Stimulated activated CD8-positive, alpha-beta memory T cell treated with anti-CD3 and anti-CD28 coated beads, Interleukin-12 subunit alpha, Interleukin-12 subunit beta, amount 100 ng/mL, for 24 hours (primary cell): ENCODE data around the gene PI4KB.
"Not testable (repeated sequence)": the region's sequence is repeated elsewhere in the genome, so short reads cannot be mapped to it uniquely, and the experiment has no call there.

Source experiments
- DNase-seq: peaks from one replicate; pipeline ENCODE4 v3.0.0-alpha.2; 2020; ENCODE audit errors: extremely low read depth

The PI4KB gene

DNA sequence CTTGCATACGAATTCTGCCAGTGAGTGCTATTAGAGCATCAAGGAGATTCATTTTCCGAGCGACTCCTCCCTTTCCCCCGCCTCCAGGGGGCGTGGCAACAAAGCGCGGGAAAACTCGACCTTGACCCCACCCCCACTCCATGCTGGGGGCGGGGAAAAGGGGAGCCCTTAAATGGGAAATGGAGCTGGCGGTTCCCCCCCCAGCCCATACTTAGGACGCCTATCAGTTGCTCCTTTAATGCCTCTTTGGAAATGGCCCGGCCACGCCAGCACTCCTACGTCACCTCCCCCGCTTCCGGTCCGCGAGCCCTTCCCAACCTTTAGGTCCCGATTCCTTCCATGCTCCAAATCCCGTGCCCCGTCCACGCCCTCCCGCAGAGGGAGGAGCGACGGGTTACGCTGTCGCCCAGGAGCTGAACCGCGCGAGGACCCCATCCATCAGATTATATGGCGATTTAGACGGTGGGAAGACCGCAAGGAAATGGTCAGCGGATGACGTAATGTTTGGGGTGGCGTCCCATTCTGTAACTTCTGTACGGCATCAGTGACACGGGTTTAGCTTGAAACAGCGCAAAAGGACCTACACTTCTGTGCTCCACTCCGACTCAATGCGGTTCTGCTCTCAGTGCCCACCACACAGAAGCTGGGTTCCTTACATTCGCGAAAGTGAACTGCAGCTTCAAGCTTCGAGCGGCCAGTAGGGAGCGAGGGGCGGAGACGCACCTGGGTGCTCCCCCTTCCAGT is 45.8 kb downstream of the PI4KB start:
- peak; percentile 83 for DNase-seq

DNA sequence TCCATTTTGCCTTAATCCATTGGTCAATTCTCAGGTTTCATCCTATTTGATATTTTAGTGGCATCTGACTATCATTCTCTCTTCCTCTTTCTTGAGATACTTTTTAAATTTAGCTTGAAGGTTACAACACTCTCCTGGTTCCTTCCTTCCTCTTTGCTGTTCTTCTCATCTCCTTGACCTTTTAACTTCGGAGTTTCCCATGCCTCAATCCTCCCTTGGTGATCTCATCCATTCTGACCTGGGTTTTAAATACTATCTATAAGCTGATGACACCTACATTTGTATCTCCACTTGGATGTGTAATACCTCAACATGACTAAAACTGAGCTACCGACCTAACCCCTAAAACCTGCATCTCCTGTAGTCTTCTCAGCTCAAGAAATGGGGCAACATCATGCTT is 50.0 kb downstream of the PI4KB start:
- no peak for DNase-seq

DNA sequence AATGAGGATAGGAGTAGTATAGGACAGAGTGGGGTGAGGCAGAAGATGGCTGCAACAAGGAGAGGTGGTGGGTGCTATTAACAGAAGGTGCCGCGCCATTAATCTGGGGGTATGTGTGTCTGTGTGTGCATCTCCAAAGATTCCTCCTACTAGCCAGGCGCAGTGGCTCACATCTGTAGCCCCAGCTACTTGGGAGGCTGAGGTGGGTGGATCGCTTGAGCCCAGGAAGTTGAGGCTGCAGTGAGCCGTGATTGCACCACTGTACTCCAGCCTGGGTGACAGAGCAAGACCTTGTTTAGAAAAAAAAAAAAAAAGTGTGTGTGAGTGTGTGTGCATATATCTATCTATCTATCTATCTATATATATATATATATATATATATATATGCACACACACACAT is 51.9 kb downstream of the PI4KB start:
- DNase-seq = not testable (repeated sequence)

DNA sequence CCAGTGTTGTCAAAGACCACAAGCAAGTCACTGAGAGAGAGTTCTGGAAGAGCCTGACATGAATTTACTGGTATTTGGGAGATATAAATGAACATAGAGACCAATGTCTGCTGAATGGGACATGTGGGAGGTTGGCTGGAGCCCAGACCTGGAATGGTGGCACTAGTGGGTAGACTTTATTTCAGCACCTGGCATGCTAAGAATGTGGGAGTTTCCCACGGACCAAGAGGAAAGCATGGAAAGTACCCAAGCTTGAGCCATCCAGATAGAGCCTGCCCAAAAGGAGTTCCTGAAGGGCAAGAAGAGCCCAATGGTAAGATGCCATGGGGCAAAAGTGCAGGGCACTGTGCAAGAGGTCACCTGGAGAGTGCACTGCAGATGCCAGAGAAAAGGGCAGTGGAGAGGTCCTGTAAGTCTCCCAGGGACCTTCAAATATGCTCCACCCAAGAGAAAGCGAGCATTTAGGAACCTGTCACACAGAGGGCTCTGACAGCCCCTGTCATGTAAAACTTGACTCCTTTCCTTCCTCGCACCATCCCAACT is 53.2 kb downstream of the PI4KB start:
- DNase-seq = no peak

DNA sequence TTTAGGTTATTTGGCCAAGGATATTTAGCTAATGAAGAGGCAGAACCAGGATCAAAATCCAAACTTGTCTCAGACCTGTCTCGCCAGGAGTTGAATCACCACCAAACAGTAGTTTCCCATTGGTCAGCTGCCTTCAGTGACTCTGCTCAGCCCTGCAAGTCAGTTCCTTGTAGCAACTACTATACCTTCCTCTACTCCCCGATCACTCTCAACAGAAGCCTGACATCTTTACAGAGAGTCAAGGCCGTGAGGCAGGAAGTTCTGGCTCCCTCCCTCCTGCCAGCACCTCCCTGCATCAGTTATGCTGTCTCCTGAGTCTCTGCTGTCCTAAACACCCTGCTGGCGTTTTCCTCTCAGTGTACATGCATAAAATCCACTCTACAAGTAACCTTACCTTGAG is 59.5 kb downstream of the PI4KB start:
- DNase-seq = no peak

DNA sequence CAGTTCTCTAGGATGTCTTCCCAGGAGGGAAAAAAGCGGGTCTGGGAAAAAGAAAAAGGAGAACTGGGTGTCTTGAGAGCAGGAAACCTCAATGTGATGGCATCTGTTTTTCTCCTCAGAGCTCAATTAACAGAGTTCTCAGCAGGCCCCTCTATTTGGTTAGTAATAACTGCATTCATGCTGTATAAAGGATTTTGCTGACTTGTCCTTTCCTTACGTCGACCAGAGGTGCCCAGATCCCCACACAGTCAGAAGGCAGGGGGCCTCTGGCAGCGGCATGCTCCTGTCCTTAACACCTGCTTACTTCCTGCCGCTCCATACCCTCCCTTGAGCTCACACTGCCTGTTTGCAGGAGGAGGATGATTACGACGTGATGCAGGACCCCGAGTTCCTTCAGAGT is 60.4 kb downstream of the PI4KB start:
- no peak for DNase-seq

DNA sequence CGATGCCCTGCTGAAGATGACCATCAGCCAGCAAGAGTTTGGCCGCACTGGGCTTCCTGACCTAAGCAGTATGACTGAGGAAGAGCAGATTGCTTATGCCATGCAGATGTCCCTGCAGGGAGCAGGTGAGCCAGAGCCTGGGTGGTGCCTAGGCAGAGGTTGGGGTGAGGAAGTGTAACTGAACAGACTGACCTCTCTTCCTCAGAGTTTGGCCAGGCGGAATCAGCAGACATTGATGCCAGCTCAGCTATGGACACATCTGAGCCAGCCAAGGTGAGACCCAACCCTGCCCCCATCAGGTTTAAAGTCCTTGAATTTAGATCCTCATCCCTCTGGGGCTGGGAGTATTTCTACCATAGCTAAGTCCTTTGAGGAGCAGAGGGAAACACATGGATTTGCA is 60.9 kb downstream of the PI4KB start:
- no peak for DNase-seq

DNA sequence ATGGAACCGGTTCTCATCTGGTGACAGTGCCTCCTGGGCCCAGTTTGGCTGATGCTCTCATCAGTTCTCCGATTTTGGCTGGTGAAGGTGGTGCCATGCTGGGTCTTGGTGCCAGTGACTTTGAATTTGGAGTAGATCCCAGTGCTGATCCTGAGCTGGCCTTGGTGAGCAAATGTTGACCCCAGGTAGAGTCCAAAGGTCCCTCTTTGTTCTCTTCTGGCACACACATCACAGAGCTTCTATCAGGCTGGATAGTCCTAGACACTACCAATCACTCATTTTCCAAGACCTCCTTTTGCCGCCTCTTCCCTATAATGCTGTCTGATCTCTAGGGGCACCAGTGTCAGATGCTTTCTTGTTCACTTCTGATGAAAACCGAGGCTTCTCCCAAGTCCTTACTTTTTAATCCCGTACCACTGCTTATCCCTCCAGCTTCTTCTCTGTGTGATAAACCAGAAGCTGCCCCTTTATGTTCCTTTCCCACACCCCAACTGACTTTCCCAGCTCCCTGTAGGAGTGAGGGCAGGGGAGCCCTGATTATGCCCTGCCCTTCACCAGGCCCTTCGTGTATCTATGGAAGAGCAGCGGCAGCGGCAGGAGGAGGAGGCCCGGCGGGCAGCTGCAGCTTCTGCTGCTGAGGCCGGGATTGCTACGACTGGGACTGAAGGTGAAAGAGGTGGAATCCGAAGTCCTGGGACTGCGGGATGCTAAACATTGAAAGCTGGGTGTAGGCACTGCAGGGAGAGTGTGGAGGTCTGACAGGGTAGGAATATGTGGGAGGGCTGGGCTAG is 61.6 kb downstream of the PI4KB start:
- no peak for DNase-seq

DNA sequence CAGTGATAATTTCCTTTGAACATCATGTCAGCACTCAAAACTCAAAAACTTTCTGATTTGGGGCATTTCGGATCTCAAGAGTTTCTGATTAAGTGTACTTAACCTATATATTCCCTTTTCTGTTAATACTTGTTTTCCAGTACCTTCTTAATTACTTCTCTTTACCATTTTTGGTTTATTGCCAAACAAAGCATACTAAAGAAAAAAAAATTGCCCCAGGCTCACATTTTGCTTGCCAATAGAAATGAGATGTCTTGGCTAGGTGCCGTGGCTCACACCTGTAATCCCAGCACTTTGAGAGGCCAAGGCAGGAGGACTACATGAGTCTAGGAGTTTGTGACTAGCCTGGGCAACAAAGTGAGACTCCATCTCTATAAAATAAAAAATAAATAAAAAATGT is 67.9 kb downstream of the PI4KB start:
- no peak for DNase-seq

DNA sequence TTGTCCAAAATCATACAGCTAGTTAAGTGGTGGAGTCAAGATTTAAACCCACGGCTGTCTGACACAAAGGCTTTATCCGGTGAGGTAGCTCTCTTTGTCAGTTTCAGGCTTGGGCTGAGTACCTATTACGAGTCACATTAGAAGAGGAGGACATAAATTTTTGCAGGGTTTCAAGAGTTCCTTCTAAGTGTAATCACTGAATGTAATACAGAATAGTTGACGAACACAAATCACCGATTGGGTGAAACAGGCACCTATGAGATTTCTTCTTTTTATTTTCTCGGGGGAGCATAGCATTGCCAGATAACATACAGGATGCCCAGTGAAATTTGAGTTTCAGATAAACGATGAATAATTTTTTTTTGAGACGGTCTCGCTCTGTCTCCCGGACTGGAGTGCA is 71.8 kb downstream of the PI4KB start:
- DNase-seq = no peak

DNA sequence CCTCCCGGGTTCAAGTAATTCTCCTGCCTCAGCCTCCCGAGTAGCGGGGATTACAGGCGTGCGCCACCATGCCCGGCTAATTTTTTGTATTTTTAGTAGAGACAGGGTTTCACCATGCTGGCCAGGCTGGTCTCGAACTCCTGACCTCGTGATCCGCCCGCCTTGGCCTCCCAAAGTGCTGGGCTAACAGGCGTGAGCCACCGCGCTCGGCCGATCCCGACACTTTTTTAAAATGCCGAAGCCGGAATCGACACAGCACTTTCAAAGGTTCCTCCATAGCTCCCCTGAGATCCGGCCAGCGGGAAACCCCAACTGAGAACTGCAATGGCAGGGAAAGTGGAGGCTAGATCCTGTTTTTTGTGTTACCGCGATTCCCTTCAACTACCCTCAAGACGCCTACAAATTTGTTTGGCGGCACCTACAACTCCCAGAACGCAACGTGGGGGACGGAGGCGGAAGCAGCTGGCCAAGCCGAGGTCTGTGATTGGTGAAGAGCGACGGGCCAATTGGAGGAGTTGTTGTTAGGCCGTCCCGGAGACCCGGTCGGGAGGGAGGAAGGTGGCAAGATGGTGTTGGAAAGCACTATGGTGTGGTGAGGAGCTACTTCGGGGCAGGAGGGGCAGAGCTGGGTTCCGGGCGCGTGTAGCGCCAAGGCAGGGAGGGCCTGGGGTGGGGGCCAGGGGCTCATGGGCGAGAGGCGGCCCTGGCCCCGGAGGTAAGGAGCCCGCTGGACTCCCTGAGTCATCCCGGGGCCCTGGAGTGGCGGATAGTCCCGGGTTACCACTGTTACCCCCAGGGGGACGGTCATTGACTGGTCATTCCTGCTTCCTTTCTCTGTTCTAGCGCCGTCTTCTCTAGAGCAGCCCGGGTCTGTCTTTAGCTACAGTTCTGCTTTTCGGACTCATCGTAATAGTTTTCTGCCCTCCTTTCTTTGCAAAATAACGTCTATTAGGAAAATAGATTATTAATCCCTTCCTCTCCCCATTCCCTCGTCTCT is 72.7 kb downstream of the PI4KB start, which contains the start of gene PSMD4:
Gene PSMD4, plus strand, starts transcription at position 518 of the 997 bp plus-strand sequence. Its CDS starts 49 bp downstream, at position 567.
- DNase-seq = peak; percentile 75

DNA sequence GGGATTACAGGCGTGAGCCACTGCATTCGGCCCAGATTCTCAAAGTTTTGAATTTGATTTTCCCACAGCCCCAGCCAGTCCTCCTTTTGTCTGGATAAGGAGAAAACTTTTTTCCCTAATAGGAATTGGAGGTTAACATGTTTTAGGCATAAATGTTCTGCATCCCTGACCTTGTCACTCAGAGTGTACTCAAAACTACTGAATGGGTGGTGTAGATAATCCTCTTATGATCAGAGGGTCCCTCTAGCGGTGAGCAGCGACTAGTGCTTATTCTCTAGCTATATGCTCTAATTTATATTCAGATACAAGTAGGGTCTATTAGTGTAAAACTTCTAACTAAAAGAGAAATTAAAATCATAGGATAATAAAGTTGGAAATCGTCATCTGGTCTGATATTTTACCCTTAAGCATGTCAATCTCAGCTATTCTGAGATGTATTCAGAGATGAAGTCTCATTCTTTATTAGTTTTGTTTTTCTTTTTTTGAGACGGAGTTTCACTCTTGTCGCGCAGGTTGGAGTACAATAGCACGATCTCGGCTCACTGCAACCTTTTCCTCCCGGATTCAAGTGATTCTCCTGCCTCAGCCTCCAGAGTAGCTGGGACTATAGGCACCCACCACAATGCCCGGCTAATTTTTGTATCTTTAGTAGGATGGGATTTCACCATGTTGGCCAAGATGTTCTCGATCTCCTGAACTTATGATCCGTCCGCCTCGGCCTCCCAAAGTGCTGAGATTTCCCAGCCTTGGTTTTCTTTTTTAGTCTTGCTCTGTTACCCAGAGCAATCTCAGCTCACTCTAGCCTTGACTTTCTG is 75.4 kb downstream of the PI4KB start:
- DNase-seq = peak; percentile 40

DNA sequence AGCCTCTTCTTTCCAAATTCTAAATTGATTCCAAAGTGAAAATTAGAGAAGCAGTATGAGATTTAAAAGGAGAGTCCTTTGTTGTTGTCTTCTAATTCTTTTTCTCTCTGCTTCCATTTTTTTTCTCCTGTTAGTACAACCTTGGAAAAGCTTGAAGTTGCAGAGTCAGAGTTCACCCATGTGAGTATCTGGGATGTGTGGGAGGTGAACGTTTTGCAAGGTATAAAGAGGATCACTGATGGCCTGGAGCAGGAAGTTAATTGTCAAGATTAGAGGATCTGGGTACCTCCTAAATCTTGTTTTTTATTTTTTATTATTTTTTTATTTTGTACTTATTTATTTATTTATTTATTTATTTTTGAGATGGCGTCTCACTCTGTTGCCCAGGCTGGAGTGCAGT is 80.4 kb downstream of the PI4KB start:
- DNase-seq = no peak

DNA sequence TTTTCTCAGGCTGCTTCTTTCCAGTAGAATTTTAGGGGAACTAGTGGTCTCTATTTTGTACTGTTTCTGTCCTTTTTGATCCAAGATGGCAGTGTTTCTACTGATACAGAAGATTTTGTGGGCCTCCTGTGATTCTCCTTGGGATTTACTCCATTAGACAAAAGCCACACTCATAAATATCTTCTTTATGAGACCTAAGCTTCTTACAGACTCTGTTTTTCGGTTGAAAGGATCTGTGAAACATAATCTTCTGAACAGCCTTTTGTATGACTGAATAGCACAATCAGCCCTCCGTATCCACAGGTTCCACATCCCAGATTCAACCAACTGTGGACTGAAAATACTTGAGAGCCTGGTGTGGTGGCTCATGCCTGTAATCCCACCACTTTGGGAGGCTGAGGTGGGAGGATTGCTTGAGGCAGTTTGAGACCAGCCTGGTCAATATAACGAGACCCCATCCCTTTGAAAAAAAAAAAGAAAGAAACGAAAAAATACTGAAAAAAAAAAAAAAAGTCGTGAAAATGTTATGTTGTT is 83.5 kb downstream of the PI4KB start:
- DNase-seq = no peak

DNA sequence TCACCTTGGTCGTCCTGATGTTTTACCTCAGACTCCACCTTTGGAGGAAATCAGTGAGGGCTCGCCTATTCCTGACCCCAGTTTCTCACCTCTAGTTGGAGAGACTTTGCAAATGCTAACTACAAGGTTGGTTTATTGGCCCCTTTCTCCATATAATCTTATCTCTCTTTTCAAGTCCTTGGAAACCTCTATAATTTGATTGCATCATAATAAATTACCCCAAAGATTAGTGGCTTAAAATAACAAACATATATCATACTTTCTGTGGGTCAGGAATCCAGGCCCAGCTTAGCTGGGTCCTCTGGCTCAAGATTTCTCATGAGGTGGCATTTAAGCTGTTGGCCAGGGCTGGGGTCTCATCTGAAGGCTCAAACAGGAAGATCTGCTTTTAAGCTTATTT is 84.8 kb downstream of the PI4KB start:
- no peak for DNase-seq
